SH-SY5Y (cell line): ENCODE results near the gene TBC1D8.

ENCODE experiments used
- GATA2 ChIP-seq: IDR thresholded peaks from 2 replicates; pipeline ENCODE4 v1.6.1; 2011; ENCODE audit warnings: mild to moderate bottlenecking, low read depth, low read length
- GATA3 ChIP-seq: IDR thresholded peaks from 2 replicates; pipeline ENCODE4 v1.6.1; 2011; ENCODE audit warnings: low read depth, mild to moderate bottlenecking, low read length, moderate library complexity

GRCh38 chr2:100983201-100983600 lies 168.0 kb downstream of the TBC1D8 start:
- TF ChIP-seq GATA3, result no peak
- TF ChIP-seq GATA2, result no peak
